NCI-H2196 (cell line): Measurements from ENCODE around the gene CDKAL1.
"Not testable (repeated sequence)": the region's sequence is repeated elsewhere in the genome, so short reads cannot be mapped to it uniquely, and the experiment has no call there.

Experiments used
- DNase-seq: peaks from one replicate; lab custom pipeline; 2025; ENCODE audit not compliant: unreplicated experiment; lab: John Stamatoyannopoulos, UW

The CDKAL1 gene

DNA sequence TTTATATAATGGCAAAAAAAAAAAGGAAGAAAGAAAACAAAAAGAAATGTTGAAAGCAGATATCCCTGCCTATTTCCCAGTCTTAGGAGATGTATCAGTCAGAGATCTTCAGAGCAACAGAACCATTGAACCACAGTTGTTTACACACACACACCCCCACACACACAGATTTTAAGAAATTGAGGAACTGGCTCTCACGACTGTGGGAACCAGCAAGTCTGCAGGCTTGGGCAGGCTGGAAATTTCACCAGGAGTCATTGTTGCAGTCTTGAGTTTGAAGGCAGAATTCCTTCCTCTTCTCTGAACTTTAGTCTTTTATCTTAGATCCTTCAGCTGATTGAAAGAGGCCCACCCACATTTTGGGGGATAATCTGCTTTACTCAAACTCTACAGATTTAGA is 380.9 kb downstream of the CDKAL1 start:
- no peak for DNase-seq

DNA sequence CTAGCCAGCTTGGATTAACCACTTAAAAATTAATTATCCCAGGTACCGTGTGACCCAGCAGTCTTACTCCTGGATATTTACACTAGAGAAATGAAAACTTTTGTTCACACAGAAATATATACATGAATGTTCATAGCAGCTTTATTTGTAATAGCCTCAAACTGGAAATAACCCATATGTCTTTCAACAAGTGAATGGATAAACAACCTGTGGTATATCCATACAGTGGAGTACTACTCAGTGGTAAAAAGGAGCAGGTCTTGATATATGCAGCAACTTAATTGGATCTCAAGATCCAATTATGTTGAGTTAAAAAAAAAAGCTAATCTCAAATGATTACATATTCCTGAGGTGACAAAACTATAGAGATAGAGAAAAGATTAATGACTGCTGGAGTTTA is 381.4 kb downstream of the CDKAL1 start:
- DNase-seq: no peak

DNA sequence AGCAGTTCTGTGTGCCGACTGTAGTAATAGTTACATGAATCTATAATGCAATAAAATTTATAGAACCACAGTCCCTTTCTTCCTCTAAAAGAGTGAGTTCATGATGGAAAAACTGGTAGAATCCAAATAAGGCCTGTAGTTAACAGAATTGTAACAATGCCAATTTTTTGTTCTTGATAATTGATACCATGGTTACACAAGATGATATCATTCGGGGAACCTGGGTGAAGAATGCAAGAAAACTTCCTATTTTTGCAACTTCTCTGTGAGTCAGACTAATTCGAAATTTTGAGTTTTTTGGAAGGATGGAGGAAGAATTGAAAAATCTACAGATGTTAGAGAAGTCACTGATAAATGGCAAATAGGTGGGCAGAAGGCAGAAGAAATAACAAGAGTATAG is 381.8 kb downstream of the CDKAL1 start:
- no peak for DNase-seq

DNA sequence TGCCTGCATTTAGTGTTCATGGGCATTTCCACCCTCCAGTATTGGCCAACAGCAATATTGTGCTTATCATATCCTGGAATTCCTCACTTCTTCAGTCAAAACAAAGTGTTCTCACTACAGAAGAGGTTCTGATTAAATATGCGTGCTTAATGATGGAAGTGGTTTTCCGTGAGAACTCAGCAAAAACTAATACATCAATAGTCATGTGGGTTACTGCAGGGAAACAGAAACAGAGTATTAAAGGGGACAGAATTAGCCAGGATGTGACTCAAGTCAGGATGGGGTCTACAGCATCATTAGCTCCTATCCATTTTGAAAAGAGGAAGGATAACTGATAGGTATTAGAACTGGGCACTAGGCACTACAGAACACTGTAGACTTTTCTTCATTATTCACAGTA is 384.6 kb downstream of the CDKAL1 start:
- DNase-seq: no peak

DNA sequence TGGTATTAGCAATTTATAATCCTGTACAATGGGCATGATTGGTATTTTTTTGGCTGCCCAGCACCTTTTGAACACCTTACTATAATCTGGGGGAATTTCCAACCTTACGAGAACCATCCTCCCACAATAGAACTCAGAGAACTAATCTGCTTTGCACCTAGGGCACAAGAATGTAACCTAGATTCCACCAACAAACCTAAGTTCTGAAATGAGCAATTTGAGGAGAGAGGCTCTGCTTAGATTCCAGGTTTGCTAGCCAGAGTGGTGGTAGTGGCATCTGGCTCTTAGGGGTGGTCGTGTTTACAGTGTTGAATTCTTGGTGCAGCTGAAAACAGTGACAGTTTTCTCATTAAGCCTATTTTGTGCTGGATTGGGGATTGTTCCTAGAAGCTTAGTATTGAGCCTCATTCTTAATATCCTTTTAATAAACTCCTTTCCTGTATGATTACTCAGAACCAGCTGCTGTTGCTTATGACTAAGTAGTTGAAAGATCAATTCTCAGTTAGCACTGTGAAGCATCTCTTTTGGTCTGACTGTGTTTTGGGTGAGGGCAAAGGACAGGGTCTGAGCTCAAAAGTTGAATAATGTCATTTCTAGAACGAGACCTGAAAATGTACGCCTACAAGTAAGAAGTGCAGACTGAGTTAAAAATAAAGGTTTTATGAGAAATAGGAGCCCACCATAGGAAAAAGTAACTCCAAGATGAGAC is 385.6 kb downstream of the CDKAL1 start:
- no peak for DNase-seq

DNA sequence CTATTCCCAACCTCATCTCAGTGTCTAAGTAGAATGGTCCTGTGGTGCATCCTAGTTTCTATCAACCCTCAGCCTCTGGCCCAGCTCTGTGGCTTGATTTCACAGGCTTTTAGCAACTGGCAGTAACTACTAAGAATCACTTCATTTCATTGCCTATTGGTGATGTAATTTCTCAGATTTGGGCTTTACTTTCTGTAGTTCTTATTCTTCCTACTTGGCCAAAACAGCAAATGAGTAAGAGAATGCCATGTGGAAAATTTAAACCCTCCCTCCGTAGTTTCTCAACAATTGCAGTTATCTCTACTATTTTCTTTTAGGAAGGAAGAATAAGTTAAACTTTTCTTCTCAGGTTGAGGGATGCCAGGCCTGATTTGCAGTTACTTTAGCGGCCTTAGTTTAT is 387.3 kb downstream of the CDKAL1 start:
- no peak for DNase-seq

DNA sequence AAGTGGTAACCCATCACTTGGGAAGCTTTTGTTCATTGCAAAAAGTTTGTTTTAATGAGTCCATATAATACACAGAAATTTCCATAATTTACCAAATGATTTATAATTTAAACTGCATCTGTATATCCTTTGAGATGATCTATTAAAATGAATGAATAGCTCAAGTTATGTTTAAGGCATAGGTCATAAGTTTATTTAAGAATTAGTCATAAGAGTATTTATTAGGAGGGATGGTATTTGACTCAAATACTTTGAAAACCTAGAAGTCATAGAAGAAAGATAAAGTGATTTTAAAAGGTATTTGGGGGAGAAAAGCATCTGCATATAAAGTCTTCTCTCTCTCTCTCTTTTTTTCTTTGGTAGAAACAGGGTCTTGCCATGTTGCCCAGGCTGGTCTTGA is 388.5 kb downstream of the CDKAL1 start:
- no peak for DNase-seq

DNA sequence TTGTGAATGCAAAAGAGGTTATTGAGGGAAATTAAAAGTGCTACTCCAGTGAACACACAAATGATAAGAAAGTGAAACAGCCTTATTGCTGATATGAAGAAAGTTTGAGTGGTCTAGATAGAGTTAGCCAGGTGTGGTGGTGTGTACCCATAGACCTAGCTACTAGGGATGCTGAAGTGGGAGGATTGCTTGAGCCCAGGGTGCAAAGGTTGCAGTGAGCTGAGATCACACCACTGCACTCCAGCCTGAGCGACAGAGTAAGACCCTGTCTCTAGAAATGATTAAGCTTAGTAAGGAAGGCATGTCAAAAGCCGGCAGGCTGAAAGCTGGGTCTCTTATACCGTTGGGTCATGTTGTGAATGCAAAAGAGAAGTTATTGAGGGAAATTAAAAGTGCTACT is 389.8 kb downstream of the CDKAL1 start:
- DNase-seq: not testable (repeated sequence)

DNA sequence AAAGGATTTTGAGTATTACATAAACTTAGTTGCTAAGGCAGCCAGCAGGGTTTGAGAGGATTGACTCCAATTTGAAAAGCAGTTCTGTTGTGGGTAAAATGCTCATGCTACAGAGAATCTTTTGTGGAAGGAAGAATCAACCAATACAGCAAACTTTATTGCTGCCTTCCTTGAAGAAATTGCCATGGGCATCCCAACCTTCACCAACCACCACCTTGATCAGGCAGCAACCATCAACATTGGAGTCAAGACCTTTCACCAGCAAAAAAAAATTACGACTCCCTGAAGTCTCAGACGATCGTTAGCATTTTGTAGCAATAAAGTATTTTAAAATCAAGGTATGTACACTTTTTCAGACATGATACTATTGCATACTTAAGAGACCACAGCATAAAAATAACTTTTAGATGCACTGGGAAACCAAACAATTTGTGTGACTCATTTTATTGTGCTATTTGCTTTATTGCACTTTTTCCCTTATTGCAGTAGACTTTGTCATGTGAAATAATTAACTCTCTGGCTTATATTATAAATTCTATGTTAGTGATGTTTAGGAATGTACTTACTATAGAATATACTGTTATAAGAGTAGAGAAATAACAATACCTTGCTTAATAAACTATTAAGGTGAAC is 390.8 kb downstream of the CDKAL1 start:
- DNase-seq: no peak

DNA sequence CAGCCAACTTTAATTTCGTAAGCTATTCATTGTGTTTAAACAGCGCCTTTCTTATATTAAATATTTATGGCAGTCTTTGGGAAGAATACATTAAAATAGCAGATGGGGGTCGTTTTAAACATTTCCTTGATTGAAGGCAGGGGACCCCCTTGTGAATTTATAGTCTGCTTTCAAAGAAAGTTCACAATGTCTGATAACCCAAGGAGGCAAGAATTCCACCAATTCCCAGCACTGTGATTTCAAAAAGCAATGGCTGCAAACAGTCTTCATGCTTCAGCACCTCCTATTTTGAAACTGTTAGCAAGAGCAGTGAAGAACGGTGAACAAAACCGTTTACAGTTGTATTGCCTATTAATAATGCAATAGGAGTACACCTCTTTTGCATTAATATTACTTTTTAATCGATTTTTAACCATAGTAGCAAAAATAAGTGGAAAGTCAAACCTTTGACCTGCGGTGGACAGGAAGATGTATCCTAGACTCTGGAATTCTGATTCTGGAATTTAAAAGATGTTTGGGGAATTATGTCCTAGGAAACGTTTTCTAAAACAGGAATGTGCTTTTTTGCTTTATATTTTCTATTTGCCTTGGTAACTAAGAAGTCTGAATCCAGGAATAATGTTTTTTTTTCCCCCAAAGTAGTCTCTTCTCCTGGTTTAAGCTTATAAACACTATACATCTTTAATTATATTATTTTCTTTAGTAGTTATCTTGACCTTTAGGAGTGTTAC is 393.0 kb downstream of the CDKAL1 start:
- DNase-seq: no peak

DNA sequence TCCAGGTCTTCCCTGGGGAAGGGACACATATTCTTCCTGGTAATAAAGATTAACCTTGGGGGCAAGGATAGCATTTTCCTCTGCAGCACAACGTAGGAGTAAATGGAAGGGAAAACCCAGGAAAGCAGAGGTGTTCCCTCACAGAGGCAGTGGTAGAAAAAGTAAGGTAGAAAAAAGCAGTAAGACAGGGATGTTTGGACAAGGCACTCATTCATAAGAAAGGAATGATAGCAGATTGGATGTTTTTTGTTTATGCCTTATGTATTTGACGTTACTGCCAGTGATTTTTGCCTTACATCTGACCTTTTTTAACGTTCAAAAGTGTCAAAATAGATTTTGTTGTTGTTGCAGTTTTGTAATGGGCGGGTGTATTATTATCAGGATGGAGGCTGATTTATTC is 395.0 kb downstream of the CDKAL1 start:
- DNase-seq: no peak

DNA sequence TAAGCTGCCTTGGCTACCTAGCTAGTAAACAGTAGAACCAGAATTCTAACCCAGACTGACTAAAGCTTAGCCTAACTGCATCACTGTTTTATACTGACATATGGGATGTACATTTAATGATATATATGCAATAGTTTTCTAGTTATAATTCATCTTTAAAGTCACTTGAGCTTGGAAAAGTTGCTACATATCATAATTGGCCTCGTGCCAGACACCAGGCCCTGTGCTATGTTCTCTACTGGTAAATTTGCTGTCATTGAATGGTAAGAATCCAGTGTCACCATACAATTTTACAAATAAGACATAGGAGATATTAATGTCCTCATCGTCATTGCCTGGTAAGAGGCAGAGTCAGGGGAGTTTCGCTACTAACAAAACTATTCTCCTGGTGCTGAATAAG is 396.8 kb downstream of the CDKAL1 start:
- no peak for DNase-seq

DNA sequence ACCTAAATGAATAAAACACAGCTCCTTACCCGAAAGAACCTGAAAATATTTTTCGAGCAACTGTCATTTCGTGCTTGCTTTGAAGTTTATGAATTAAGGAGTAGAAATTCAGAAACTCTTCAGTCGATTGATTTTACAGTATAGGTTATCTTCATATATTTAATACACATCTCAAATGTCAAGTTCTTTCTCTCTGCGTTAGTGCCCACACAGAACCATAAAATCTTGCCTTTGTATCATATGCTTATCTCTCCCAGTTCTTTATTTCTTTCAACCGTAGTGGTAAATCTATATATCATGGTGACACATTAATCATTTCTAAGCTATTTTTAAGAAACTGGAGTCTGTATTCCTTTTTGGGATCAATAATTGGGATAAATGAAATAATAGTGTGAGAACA is 397.5 kb downstream of the CDKAL1 start:
- DNase-seq: no peak

DNA sequence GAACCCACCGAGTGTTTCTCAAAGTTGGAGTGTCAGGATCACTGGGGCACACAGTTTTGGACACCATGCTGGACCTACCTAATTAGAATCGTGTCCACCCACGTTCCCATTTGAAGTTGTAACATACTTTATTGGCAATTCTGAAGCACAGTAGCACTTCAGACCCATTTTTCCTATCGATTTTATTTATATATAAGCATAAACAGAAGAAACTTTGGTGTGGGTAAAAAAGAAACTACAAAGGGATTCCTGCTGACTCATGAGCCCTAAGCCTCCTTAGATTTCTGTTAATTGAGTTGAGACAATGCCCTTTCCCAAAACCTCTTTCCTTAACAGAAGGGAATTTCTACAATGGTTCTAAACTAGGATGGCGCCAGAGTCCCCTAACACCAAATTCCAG is 398.0 kb downstream of the CDKAL1 start:
- no peak for DNase-seq

DNA sequence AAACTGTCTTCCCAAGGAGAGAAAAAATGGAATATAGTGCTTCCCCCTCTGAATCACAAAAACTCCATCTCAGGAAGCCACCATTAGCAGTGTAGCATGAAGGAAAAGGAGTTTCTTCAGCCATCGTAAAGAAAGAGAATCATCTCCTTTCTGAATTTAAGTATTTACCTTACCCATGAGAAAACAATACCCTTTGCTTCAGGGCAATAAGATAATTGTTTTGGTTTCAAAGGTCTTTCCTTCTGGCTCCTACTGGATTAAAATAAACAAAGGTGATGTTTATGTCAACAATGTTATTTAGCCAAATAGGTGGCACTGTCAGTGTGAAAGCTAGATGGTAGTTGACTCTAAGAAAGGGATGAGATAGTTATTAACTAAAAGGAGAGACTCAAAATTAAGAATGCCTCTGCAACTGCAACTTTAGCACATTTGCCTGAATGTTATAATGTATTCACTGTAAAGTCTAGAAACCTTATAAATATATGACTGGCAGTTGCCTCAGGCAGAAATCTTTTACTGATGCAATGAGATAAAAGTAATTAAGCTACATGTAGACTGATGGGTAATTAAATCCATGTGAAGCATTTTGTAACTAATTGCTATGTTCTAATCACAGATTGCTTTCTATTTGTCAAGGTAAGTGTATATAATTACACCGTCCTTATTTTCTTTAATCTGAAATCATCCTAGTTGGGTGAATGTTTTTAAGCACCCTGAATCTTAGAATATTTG is 399.0 kb downstream of the CDKAL1 start:
- no peak for DNase-seq

DNA sequence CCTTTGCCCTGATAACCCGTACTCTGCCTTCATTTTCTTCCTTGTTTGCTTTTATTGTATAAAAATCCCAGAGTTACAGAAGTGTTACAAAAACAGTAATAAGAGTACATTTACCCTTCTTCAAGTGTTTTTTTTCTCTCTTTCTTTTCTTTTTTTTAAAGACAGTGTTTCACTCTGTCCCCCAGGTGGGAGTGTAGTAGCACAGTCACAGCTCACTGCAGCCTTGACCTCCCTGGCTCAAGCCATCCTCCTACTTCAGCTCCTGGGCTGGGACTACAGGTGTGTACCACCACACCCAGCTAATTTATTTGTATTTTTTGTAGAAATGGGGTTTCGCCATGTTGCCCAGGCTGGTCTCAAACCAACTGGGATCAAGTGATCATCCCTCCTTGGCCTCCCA is 402.7 kb downstream of the CDKAL1 start:
- DNase-seq: no peak

DNA sequence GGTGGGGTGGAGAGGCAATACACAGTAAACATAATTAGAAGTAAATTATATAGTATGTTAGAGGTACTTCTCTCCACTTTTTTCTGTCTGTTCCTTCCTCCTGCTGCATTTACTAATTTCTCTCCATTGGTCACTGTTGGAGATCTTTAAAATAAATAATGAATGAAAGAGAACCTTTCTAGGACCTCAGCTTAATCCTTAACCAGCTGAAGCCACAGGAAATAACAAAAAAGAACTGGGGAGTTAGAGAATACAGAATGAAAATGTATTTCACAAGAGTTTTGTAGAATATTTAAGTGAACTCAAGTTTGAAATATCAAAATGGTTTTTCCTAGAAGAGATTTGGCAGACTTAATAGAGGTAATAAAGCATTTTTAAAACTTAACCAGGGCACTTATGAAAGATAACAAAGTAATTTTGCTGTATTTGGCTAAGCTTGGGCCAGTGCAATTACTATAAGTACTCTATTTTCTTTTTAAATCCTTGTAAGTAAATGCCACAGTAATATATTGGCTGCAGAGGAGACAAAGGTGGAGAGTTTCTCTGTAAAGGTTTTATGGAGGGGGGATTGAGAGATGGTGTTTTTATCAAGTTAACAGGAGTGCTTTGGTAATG is 405.0 kb downstream of the CDKAL1 start:
- DNase-seq: no peak

DNA sequence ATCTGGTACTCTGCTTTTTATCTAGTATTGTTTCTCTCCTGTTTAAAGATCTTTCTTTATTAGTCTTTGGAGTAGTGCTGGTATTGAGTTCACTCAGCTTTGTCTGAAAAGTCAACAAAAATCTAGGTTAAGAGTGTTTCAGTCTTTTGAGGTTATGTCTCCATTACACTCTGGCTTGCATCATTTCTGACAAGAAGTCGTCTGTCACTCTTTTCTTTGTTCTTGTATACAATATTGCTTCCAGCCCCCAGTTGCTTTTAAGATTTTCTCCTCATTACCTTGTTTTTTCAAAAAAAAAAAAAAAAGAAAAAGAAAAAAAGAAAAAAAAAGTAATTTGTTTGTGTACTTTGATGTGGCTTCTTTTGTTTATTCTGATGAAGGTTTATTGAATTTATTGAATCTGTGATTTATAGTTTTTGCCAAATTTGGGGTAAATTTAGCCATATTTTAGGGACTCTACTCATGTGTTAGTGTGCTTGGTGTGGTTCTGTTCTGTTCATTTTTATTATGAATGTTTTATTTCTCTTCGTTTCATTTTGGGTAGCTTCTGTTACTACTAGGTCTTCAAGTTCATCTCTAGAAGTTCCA is 408.9 kb downstream of the CDKAL1 start:
- no peak for DNase-seq

DNA sequence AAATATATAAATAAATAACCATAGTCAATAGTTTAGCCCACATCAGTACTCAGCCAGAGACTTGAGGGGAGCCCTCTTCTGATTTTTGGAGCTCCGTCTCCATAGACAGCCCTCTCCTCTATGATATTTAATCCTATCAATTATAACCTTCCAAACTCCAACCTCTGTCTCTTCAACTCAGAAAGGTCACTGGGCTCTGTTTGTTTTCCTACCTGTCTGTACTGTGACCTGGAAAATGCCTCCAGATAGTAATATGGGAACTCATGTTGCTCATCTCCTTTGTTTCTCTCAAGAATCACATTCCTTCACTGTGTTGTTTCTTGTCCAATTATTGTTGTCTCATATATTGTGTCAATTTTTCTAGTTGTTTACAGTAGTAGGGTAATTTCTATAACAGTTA is 409.7 kb downstream of the CDKAL1 start:
- DNase-seq: no peak

DNA sequence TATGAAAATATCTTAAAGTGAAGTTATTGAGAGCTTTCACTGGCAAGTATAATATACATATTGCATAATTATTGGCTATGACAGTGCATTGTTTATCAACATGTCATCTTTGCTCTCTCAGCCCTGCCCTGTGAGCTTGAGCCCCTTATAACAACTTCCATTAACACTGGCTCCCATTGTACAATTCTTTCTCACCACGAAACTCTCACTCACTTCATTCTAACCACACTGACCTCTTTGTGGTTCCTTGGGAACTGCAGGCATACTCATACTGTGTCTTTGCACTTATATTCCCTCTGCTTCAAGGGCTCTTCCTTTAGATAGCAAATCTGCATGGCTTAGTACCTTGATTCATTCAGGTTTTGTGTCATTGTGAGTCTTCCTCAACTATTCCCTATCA is 411.8 kb downstream of the CDKAL1 start:
- no peak for DNase-seq

DNA sequence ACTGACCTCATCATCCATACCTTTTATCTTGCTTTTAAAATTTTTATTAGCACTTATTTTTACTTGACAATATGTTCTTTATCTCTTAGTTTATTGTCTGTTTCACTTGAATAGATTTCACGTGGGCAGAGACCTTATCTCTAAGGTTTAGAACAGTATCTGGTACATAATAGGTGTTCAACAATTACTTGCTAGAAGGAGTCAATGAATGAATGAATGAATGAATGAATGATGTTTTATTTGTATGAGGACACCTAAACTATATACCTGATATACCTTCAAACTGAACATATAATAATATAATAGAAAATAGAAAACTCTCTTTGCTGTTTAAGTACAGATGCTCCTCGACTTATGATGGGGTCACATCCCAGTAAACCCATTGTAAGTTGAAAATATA is 412.6 kb downstream of the CDKAL1 start:
- no peak for DNase-seq
